ENCODE measurements around the gene NHS. TPM values are rescaled to one million over a fixed set of nuclear protein-coding genes. Genes with fewer than 3 reads are reported as not detected.

NHS gene
- total RNA-seq, 2 donors from 2014 or later = 3.0 to 4.3 TPM

- no peaks in the 10 kb centered on the region for H3K36me3 ChIP-seq
- no peaks in the 10 kb centered on the region for H3K27me3 ChIP-seq
- no peaks in the 10 kb centered on the region for H3K4me1 ChIP-seq
- no peak for TF ChIP-seq CTCF (IDR thresholded peaks at IDR 0.05)
- H3K27ac ChIP-seq = no peak overlapping the region
- no peak for DNase-seq
- H3K9ac ChIP-seq (ENCODE audit: low read depth in 2 of 2, low read length in 2 of 2) = no peak overlapping the region
- intact Hi-C loops (cut with DNase I) = no loop called here
- H3K4me3 ChIP-seq = no peak overlapping the region
- H3K9me3 ChIP-seq = no peaks in the 10 kb centered on the region
Observed at GRCh38 chrX:17563076-17563475, 188.1 kb downstream of the NHS start.

- intact Hi-C loops (cut with DNase I) = no loop called here
- Histone ChIP-seq H3K27ac (no peak overlapping the region), H3K36me3 (no peaks in the 10 kb centered on the region), H3K27me3 (no peaks in the 10 kb centered on the region), H3K4me1 (no peaks in the 10 kb centered on the region), H3K9me3 (no peaks in the 10 kb centered on the region), H3K9ac (ENCODE audit: low read depth in 2 of 2, low read length in 2 of 2) (no peak overlapping the region), H3K4me3 (no peak overlapping the region)
- TF ChIP-seq CTCF (IDR thresholded peaks at IDR 0.05) = no peak
- DNase-seq = no peak
Observed at GRCh38 chrX:17563515-17563914, 188.5 kb downstream of the NHS start.

GRCh38 chrX:17564689-17565409, 189.8 kb downstream of the NHS start:
- H3K27me3 ChIP-seq = no peaks in the 10 kb centered on the region
- intact Hi-C loops (cut with DNase I) = no loop called here
- DNase-seq = no peak
- no peaks in the 10 kb centered on the region for H3K36me3 ChIP-seq
- H3K4me1 ChIP-seq = no peaks in the 10 kb centered on the region
- no peak overlapping the region for H3K27ac ChIP-seq
- no peak overlapping the region for H3K4me3 ChIP-seq
- no peak overlapping the region for H3K9ac ChIP-seq (ENCODE audit: low read depth in 2 of 2, low read length in 2 of 2)
- TF ChIP-seq CTCF (IDR thresholded peaks at IDR 0.05) = no peak
- H3K9me3 ChIP-seq = no peaks in the 10 kb centered on the region

DNA sequence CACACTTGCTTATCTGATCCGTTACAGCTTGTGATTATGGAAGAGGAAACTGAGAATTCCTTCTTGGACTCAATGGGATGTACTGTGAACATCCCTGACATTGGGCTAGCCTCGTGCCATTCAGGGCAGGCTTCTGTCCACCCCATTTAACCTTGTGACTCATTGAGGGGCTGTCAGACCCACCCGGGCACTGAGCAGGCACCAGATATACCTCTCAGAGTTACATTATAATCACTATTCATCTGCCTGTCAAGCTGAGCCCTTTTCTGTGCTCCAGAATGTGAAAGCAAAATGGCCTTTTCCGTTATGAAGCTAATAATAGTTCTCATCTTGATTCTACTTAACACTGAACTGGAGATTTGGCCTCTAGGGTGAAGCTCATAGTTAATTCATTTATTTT, 191.7 kb downstream of the NHS start:
- no peak overlapping the region for H3K4me3 ChIP-seq
- no peak overlapping the region for H3K27ac ChIP-seq
- intact Hi-C loops (cut with DNase I) = no loop called here
- no peaks in the 10 kb centered on the region for H3K36me3 ChIP-seq
- no peak for TF ChIP-seq CTCF (IDR thresholded peaks at IDR 0.05)
- H3K27me3 ChIP-seq = no peaks in the 10 kb centered on the region
- H3K9ac ChIP-seq (ENCODE audit: low read depth in 2 of 2, low read length in 2 of 2) = no peak overlapping the region
- H3K9me3 ChIP-seq = no peaks in the 10 kb centered on the region
- no peaks in the 10 kb centered on the region for H3K4me1 ChIP-seq
- no peak for DNase-seq

DNA sequence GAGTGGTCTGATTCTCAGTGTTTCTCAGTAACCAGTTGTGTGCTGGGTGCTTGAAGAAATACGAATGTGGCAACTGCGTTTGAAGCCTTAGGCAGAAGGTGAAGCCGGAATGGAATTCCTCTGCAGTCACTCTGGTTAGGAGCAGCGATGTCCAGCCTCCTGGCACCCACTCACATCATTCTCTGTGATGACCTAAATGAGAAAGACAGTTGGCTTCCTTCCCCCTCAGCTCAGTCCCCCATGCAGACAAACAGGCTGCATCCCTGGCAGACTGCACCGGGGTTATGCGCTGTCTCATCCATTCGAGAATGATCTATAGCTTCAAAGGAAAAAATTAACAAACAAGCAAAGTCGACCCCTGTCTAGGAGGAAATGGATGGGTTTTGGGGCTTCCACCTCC, 192.2 kb downstream of the NHS start:
- Histone ChIP-seq H3K4me1 (no peaks in the 10 kb centered on the region), H3K9ac (ENCODE audit: low read depth in 2 of 2, low read length in 2 of 2) (no peak overlapping the region), H3K4me3 (no peak overlapping the region), H3K27me3 (no peaks in the 10 kb centered on the region), H3K36me3 (no peaks in the 10 kb centered on the region), H3K9me3 (no peaks in the 10 kb centered on the region), H3K27ac (peak overlapping the region; percentile 12)
- TF ChIP-seq CTCF (IDR thresholded peaks at IDR 0.05) = no peak
- DNase-seq = no peak
- intact Hi-C loops (cut with DNase I) = no loop called here

Data from colonic mucosa (tissue), 4 donors.